Stimulated activated CD4-positive, alpha-beta T cell treated with anti-CD3 and anti-CD28 coated beads, Interleukin-1b, Interleukin-23, amount 100 ng/mL, for 24 hours (primary cell): ENCODE measurements around the gene PAX3.

Source experiments
- DNase-seq, 4 experiments: peaks; one replicate each; pipeline ENCODE4 v3.0.0-alpha.2; 2020; ENCODE audit warnings: low read depth in 4 of 4, low spot score in 1 of 4

The PAX3 gene

DNA sequence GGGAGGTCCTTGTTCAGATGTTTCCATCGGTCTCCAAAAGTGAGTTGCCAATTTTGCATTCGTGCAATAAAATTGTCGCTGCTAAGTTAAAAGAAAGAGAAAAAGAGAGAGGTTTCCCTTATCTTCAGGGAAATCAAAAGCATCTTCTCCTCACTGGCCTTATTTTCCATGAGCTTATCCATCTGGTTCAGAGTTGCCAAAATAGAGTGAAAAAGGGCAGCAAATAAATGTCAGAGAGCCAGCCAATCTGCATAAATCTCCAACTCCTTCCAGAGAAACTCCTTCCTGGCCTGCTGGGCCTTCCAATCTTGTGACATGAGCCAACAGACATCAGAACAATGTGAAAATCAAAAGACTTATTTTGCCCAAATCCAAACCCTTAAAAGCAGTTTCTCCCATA, 28.4 kb downstream of the PAX3 start:
- no peak for DNase-seq

DNA sequence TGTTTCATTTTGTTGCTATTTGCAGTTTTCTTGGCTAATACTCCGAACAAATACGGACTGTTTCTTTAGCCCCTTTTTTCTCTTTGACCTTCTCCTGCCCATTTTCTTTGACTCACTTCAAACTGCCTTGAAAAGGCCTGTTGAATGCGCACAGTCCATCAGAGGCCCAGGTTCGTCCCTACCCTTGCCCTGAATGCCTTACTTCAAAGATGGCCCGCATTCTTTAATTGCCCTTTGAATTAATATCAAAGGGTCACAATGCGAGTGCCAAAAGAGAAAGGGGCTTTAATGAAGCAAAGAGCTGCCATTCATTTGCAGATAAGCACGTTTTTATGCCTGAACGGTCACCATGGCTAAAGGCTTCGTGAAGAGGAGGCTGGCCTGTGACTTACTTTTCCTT, 29.7 kb downstream of the PAX3 start:
- DNase-seq = no peak

- DNase-seq = no peak
These were observed 30.3 kb downstream of the PAX3 start for GRCh38 chr2:222268311-222268990.

DNA sequence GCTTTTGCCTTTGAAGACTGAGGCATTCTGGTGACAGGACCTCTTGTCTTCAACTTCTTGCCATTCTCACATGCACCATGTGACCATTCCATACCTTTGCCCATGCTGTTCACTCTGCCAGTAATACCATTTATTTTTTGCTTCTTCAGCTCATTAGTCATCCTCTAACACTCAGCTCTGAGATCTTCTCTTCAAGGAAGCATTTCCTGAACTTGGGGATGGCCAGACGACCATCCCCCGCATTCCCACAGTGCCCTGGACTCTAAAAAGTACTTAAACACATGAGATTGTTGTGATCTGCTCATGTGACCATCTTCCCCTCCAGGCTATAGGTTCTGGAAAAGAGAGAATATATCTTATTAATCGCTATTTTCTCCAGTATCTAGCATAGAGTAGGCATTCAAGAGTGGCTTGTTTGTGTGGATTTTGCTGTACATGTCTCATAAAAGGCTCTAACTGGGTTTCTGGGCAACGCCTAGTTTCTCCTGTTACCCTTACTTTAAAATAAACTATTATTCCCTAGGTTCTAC, 33.9 kb downstream of the PAX3 start:
- no peak for DNase-seq

GRCh38 chr2:222261504-222261903, 37.3 kb downstream of the PAX3 start:
- DNase-seq = no peak

DNA sequence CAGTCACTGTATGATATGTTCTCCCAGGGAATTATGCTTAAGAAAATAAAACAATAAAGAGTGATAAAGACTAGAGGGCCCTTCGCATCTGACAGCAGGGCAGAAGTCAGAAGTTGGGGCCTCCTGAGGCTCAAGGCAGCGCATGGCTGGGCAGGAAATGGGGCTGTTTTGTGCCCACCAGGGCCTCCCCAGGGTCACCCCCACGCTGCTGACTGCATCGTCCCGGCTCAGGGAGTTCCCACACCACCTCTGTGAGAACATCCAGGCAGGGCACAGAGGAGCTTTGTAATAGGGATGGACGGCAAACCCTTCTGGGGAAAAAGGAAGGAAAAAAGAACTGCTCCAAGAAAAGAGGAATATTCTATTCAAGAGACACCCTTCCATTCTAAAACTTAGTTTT, 41.2 kb downstream of the PAX3 start:
- DNase-seq = no peak

DNA sequence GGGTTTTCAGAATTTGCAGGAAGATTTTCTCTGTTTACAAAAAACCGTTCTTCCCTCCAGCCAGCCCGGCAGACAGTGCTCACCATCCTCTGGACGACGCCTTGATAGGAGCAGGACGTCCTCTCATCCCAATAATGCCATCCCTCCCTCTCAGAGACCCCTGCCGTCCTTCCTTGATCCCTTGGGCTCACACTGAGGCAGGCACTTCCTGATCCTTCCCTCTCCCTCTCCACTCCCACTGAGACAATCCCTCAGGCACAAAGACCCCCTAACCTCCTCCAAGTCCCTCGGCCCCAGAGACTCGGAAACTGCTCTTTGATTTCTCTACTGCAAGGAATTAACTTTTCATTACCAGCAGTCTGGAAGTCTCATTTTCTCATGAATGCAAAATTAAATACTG, 42.5 kb downstream of the PAX3 start:
- DNase-seq = no peak

- no peak for DNase-seq
These were observed 43.7 kb downstream of the PAX3 start for GRCh38 chr2:222255090-222255489.

DNA sequence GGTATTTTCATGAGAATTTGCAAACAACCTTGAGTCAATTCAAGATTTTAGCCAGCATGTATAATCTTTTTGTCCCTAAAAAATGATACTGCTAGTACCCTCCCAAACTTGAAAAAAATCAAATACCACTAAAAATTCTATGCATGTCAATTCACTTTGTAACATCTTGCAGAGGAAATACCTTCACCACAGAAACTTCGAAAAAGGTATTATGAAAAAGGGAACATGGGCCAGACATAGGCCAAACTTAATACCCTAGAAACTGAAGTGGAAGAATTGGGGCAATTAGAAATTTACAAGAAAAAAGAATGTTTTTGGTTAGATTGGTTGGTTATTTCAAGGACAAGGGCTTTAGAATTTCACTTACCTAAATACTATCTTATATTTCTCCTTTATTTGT, 48.5 kb downstream of the PAX3 start:
- DNase-seq = no peak

DNA sequence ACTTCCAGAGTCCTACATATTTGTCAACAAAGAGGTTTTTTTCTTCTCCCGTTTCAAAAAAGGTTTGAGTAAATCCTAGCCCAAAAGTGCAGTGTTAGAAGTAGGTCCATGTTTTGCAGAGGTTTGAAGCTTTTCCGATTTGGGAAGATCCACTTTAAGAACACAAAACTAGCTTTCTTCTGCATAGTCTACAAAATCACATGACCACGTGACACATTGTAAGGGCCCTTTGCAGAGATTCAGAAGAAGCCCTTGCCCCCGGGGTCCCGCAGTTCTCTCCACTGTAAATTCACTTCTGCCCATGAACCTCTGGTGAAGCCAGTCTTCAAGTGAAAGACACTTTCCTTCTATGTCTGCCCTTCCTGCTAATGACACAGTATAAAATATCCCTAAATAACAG, 49.4 kb downstream of the PAX3 start:
- no peak for DNase-seq

DNA sequence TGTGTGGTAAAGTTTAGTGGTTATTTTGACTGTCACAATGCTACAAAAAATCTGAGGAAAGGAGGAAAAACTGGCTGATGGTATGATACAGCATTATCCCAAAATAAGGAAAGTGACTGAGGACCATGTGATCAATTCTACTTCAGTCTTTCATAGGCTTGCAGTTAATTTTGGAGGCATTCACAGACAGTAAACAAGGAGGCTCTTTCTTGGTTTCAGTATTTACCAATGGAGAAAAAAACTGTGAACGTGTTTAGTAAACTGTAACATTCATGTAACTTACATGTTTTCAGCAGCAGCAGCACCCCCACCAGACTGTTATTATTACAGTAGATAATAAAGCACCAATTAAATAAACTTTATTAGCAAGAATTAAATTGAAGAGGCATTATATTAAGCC, 50.0 kb downstream of the PAX3 start:
- DNase-seq = no peak

DNA sequence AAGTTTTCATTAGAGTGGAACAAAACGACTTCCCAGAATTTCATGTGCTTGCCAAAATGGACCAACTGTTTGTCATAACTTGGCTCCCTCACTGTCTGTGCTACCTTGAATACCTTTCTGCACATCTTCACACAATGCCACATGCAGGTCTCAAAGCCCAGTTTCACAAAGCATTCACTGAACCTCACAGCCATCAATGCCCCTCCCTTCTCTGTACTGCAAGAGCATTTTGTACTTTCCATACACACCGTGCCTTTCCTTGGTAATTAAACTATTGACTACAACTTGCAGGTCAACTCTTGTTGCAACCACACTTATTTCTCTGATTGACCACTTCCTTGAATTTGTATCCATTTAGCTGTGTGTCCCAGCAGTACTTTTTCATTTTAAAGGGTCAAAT, 50.5 kb downstream of the PAX3 start:
- DNase-seq = no peak

DNA sequence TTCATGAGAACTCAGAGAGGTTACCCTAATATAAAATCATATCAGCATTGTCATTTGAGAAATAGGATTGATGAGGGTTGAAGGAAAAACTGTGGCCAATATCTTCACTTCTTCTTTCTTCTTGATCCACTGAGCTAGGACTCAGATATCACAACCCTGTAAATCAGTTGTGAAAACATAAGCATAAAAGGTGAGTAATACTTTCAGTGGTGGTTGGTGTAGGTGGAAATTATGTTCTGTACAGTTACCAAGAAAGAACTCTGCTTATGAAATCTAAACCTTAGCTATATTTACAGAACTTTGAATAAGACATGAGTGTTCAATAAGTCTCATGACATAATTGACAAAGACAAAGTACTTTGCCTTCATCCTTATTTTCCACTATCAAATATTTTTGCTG, 56.3 kb downstream of the PAX3 start:
- DNase-seq = no peak

GRCh38 chr2:222241128-222241870, 57.5 kb downstream of the PAX3 start:
- DNase-seq = no peak

GRCh38 chr2:222240676-222241049, 58.1 kb downstream of the PAX3 start:
- DNase-seq = no peak

- DNase-seq = no peak
These were observed 58.7 kb downstream of the PAX3 start for GRCh38 chr2:222239945-222240675.

DNA sequence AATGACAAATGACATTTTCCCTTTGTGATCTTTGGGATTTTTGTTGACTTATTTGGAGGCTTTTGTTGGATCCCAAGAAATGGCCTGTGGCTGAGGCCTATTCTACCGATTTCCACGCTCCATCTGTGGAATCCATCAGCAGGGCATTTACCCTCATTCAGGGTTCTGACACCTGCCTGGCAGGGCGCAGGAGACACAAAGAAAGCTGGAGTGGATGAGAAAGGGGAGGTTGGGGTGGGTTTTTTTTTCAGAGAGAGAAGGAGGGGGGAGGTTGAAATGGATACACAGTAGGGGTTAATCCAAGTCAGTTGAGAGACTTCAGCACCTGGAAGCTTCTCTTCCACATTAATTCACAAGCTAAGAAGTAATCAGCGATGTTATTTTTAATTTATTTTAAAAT, 59.7 kb downstream of the PAX3 start:
- DNase-seq = no peak

GRCh38 chr2:222238072-222238471, 60.7 kb downstream of the PAX3 start:
- no peak for DNase-seq

GRCh38 chr2:222232839-222233238, 66.0 kb downstream of the PAX3 start:
- DNase-seq = no peak

- no peak for DNase-seq
These were observed 66.4 kb downstream of the PAX3 start for GRCh38 chr2:222232372-222232771.

- no peak for DNase-seq
These were observed 70.7 kb downstream of the PAX3 start for GRCh38 chr2:222228054-222228453.

DNA sequence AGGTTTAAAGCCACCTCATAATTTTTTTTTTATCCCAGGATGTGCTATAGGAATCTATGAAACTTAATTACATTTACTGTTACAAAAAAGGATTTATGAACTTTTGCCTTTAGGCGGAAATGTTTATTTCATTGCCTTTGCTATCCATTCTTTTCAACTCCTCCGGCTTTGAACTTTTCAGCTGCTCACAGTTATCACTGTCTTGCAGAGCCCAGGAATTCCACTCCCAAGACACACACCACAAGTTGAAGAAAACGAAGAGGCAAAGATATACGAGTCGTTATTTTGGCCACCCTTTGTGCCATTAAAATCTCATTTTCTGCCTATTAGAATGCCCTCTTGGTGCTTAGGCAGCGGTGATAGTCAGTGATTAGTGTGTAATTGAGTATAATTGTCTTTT, 80.0 kb downstream of the PAX3 start:
- DNase-seq = no peak
